ENCODE measurements around the gene ATAD3C. TPM values are rescaled to one million over a fixed set of nuclear protein-coding genes. Genes with fewer than 3 reads are reported as not detected.

ATAD3C gene
- total RNA-seq, 1 donor, result under 0.01 TPM

DNA sequence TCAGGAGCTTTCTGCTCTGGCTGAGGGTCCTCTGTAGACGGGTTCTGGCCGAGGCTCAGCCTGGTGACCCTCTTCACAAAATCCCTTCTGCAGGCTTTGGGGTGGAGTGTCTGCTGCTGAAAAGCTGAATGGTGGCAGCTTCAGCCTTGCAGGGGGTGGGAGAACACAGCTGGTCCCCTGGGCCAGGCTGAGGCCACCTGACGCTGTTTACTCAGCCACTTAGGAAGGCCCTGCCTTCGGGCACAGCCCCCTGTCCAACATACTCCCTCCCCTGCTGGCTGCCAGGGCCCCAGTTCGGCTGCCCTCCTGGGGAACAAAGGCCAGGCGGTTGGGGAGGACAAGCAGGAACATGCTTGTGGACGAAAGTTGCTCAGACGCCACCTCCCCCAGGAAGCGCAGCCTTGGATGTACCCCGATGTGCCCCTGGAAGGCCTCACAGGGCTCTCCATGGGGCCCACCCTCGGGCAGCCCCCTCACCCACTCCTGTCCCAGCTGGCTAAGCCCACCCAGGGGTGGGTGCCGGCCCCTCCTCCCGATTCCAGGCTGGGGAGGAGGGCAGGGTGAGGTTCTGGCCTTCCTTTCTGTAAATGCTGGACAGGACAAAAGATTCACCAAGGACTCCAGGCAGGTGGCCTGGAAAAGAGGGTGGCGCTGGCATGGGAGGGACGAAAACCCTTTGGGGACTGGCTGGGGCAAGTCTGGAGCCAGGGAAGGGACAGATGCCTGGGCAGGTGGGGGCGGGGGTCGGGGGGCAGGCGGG is 28.2 kb upstream of the ATAD3C start, which contains the start of gene ANKRD65:
Gene ANKRD65, minus strand, starts transcription at position 130 of the 760 bp plus-strand sequence. CDS start 271 bp downstream, outside the sequence.
- no peak within 1 kb of the TSS for H3K4me3 ChIP-seq (ENCODE audit: low read depth, low read length)
- DNase-seq (ENCODE audit: low read depth), result no peak
- TF ChIP-seq, protein P1, sequence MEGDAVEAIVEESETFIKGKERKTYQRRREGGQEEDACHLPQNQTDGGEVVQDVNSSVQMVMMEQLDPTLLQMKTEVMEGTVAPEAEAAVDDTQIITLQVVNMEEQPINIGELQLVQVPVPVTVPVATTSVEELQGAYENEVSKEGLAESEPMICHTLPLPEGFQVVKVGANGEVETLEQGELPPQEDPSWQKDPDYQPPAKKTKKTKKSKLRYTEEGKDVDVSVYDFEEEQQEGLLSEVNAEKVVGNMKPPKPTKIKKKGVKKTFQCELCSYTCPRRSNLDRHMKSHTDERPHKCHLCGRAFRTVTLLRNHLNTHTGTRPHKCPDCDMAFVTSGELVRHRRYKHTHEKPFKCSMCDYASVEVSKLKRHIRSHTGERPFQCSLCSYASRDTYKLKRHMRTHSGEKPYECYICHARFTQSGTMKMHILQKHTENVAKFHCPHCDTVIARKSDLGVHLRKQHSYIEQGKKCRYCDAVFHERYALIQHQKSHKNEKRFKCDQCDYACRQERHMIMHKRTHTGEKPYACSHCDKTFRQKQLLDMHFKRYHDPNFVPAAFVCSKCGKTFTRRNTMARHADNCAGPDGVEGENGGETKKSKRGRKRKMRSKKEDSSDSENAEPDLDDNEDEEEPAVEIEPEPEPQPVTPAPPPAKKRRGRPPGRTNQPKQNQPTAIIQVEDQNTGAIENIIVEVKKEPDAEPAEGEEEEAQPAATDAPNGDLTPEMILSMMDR (IDR thresholded peaks at IDR 0.05; ENCODE audit: insufficient read depth, low read length), result no peak

DNA sequence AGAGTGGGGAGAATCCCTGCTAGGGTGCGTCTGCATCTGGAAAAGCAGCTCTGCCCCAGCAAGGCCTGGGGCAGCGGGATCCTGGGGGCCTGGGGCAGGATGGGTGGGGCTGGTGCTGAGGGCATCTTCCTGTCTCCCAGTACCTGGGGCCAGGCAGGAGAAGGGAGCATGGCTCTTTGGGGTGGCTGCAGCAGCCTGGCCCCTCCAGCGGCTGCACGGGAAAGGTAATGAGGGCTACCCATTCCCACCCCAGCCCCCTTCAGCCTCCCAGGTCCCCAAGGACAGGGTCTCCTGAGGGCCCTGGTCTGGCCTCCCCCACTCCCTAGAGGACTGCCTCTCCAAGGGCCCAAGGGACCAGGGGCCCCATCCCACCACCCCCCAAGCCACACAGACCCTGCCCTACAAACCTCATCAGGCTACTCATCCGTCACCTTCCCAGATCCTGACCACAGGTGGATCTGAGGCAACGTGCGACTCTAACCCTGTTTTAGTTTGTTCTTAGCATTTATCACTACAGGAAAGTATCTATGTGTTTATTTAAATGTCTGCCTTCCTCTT is 27.5 kb upstream of the ATAD3C start:
- TF ChIP-seq, protein P1 (IDR thresholded peaks at IDR 0.05; ENCODE audit: insufficient read depth, low read length), result no peak
- DNase-seq (ENCODE audit: low read depth), result no peak
- H3K4me3 ChIP-seq (ENCODE audit: low read depth, low read length), result no peak overlapping the region

DNA sequence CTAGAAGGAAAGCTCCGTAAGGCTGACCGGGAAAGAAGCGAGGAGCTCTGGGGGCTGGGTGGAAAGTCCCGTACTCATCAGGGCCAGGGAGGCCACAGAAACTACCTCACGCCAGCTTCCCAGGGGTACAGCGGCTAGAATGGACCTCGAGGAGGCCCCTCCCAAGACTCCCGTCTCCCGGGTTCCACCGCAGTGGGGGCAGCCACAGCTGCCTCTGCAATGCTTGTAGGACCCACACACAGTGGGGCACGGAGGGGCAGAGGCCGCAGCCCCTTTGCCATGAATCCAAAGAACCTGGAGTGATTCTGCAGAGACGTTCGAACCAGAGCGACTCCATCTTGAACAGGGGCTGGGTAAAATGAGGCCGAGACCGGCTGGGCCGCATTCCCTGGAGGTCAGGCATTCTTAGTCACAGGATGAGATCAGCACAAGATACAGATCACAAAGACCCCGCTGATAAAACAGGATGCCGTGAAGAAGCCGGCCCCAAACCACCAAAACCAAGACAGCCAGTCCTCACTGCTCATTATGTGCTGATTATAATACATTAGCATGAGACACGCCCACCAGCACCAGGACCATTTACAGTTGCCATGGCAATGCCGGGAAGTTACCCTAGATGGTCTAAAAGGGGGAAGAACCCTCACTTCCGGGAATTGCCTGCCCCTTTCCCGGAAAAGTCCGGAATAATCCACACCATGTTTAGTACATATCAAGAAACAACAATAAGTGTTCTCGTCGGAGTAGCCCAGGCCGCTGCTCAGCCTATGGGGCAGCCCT is 26.8 kb upstream of the ATAD3C start:
- TF ChIP-seq, protein P1 (IDR thresholded peaks at IDR 0.05; ENCODE audit: insufficient read depth, low read length), result no peak
- DNase-seq (ENCODE audit: low read depth), result no peak
- H3K4me3 ChIP-seq (ENCODE audit: low read depth, low read length), result no peak overlapping the region

DNA sequence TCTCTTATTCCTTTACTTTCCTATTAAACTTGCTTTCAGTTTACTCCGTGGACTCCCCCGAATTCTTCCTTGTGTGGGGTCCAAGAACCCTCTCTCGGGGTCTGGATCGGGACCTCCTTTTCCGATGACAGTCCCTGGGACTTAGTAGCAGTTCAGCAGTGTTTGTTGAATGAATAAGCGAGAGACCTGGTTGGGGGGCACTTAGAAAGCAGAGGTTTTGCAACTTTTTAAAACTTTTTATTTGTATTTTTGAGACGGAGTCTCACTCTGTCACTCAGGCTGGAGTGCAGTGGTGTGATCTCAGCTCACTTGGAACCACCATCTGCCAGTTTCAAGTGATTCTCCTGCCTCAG is 26.3 kb upstream of the ATAD3C start:
- TF ChIP-seq, protein P1 (IDR thresholded peaks at IDR 0.05; ENCODE audit: insufficient read depth, low read length), result no peak
- H3K4me3 ChIP-seq (ENCODE audit: low read depth, low read length), result no peak overlapping the region
- no peak for DNase-seq (ENCODE audit: low read depth)

DNA sequence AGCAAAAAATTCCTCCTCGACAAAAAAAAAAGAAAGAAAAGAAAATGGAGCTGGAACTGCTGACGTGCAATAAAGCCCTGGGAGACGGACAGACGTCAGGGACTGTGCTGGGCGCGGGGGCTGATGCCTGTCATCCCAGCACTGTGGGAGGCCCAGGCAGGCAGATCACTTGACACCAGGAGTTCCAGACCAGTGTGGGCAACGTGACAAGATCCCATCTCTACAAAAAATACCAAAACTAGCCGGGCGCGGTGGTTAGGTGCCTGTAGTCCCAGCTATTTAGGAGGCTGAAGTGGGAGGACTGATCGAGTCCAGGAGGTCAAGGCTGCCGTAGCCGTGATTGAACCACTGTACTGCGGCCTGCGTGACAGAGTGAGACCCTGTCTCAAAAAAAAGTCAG is 24.8 kb upstream of the ATAD3C start:
- TF ChIP-seq, protein P1 (IDR thresholded peaks at IDR 0.05; ENCODE audit: insufficient read depth, low read length), result no peak
- no peak for DNase-seq (ENCODE audit: low read depth)
- H3K4me3 ChIP-seq (ENCODE audit: low read depth, low read length), result no peak overlapping the region

DNA sequence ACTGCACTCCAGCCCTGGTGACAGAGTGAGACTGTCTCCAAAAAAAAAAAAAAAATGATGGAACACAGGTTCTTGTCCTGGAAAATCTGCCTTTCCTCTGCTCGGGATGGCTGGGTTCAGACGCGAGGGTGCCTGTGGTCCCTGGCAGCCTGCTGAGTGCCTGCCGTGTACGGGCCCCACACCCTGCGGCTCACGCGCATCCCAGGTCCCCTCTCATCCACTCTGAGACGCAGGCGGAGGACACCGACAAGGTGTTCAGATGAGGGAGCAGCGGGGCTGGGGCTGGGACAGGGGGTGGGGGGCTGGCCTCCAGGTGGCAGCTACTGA is 24.1 kb upstream of the ATAD3C start:
- DNase-seq (ENCODE audit: low read depth), result no peak
- TF ChIP-seq, protein P1 (IDR thresholded peaks at IDR 0.05; ENCODE audit: insufficient read depth, low read length), result no peak
- H3K4me3 ChIP-seq (ENCODE audit: low read depth, low read length), result no peak overlapping the region

Data from fibroblast of the aortic adventitia (primary cell).